Neuronal stem cell (in vitro differentiated cells): ENCODE measurements around the gene RPS2.

Source experiments
- DNase-seq: peaks from one replicate; pipeline ENCODE4 v3.0.0-alpha.2; 2013; ENCODE audit warnings: low spot score
- H2AFZ ChIP-seq: one replicate; pipeline ENCODE4 v1.6.1; 2013; ENCODE audit warnings: mild to moderate bottlenecking, low read length, inconsistent platforms
- H2AK5ac ChIP-seq: 2 replicates; pipeline ENCODE4 v1.6.1; 2013; ENCODE audit warnings: low read depth, mild to moderate bottlenecking, inconsistent platforms, low read length, moderate library complexity, mixed read lengths
- H2BK120ac ChIP-seq: 2 replicates; pipeline ENCODE4 v1.6.1; 2013; ENCODE audit warnings: low read depth, mild to moderate bottlenecking, inconsistent platforms, low read length, moderate library complexity, mixed read lengths
- H2BK12ac ChIP-seq: one replicate; pipeline ENCODE4 v1.6.1; 2013; ENCODE audit warnings: low read length, inconsistent platforms
- H2BK15ac ChIP-seq: 2 replicates; pipeline ENCODE4 v1.6.1; 2013; ENCODE audit warnings: mild to moderate bottlenecking, low read length, inconsistent platforms, mixed read lengths
- H2BK5ac ChIP-seq: one replicate; pipeline ENCODE4 v1.6.1; 2013; ENCODE audit warnings: inconsistent platforms, mild to moderate bottlenecking, low read length, moderate library complexity
- H3K14ac ChIP-seq: one replicate; pipeline ENCODE4 v1.6.1; 2013; ENCODE audit warnings: low read length, inconsistent platforms
- H3K18ac ChIP-seq: 2 replicates; pipeline ENCODE4 v1.6.1; 2013; ENCODE audit warnings: low read length, inconsistent platforms
- H3K23ac ChIP-seq: 2 replicates; pipeline ENCODE4 v1.6.1; 2013; ENCODE audit warnings: low read depth, mild to moderate bottlenecking, mixed read lengths, low read length, inconsistent platforms; ENCODE audit not compliant: poor library complexity
- H3K27ac ChIP-seq: replicated peaks from 3 replicates; pipeline ENCODE4 v1.5.1; 2013; ENCODE audit warnings: low read length, inconsistent platforms
- H3K27me3 ChIP-seq, 3 experiments: 2 replicates each; pipeline ENCODE4 v1.6.1; 2013; ENCODE audit warnings: low read length in 3 of 3, mild to moderate bottlenecking in 2 of 3, inconsistent platforms in 1 of 3, low read depth in 1 of 3, mixed read lengths in 1 of 3, moderate library complexity in 1 of 3; ENCODE audit not compliant: control insufficient read depth in 3 of 3, insufficient read depth in 3 of 3
- H3K36me3 ChIP-seq, 2 donors: replicated peaks in 1 of 2; 2 replicates each; pipeline ENCODE4 v1.6.1; 2013; ENCODE audit warnings: low read length in 2 of 2; ENCODE audit not compliant: control insufficient read depth in 2 of 2, insufficient read depth in 2 of 2
- H3K4ac ChIP-seq: 2 replicates; pipeline ENCODE4 v1.6.1; 2013; ENCODE audit warnings: inconsistent platforms, mild to moderate bottlenecking, low read length, moderate library complexity
- H3K4me1 ChIP-seq, 2 donors: 1 replicate in 1 of 2; 2 replicates in 1 of 2; pipeline ENCODE4 v1.6.1; 2013; ENCODE audit warnings: low read length in 2 of 2, low read depth in 1 of 2; ENCODE audit not compliant: control insufficient read depth in 2 of 2, insufficient read depth in 1 of 2
- H3K4me2 ChIP-seq: one replicate; pipeline ENCODE4 v1.6.1; 2013; ENCODE audit warnings: mild to moderate bottlenecking, low read length, inconsistent platforms; ENCODE audit not compliant: insufficient read depth, poor library complexity, severe bottlenecking
- H3K4me3 ChIP-seq, 2 donors: 2 replicates each; pipeline ENCODE4 v1.5.1; 2013; ENCODE audit warnings: low read length in 2 of 2, mild to moderate bottlenecking in 2 of 2, inconsistent platforms in 1 of 2, moderate library complexity in 1 of 2
- H3K79me1 ChIP-seq: one replicate; pipeline ENCODE4 v1.6.1; 2013; ENCODE audit warnings: low read depth, mild to moderate bottlenecking, inconsistent platforms, low read length, moderate library complexity
- H3K9ac ChIP-seq: one replicate; pipeline ENCODE4 v1.6.1; 2013; ENCODE audit warnings: mild to moderate bottlenecking, low read depth, low read length, inconsistent platforms; ENCODE audit not compliant: poor library complexity
- H3K9me3 ChIP-seq, 2 donors: replicated peaks in 1 of 2; 2 replicates each; pipeline versions ENCODE3 to v1.6.1; 2013; ENCODE audit warnings: low read length in 2 of 2, mild to moderate bottlenecking in 2 of 2, inconsistent platforms in 1 of 2, low read depth in 1 of 2, mixed read lengths in 1 of 2, moderate library complexity in 1 of 2; ENCODE audit not compliant: control insufficient read depth in 2 of 2, insufficient read depth in 1 of 2
- H4K8ac ChIP-seq: one replicate; pipeline ENCODE4 v1.6.1; 2013; ENCODE audit warnings: low read depth, mild to moderate bottlenecking, inconsistent platforms, low read length, moderate library complexity
- H4K91ac ChIP-seq: one replicate; pipeline ENCODE4 v1.6.1; 2013; ENCODE audit warnings: low read length, low read depth, mild to moderate bottlenecking, inconsistent platforms; ENCODE audit not compliant: poor library complexity
- WGBS, 2 donors: extraction: QIAGEN DNeasy Blood & Tissue Kit; methylation state at CpG; one replicate each; pipeline ENCODE4 v1.1.7; 2013; ENCODE audit warnings: missing lambda C conversion rate in 2 of 2, mixed read lengths in 1 of 2; ENCODE audit not compliant: insufficient read length in 2 of 2, insufficient replicate concordance in 1 of 2; ENCODE audit errors: extremely low coverage in 2 of 2; 5-methylcytosine and 5-hydroxymethylcytosine counted together

Gene RPS2

GRCh38 chr16:1991135-1991551 is 26.5 kb upstream of the RPS2 start:
- H2AK5ac ChIP-seq = peak overlapping the region; percentile 73

GRCh38 chr16:1990351-1991134 is 25.9 kb upstream of the RPS2 start:
- peak overlapping the region; percentile 50 for H3K9ac ChIP-seq
- H3K4me1 ChIP-seq = peaks cover 12 to 18% of the 10 kb centered on the region in 2 donors
- H2BK15ac ChIP-seq = peak overlapping the region; percentile 88
- peaks cover 18 to 37% (median 34%) of the 10 kb centered on the region in 3 experiments for H3K27me3 ChIP-seq
- H3K18ac ChIP-seq = peak overlapping the region; percentile 97
- peaks cover 18 to 23% of the 10 kb centered on the region in 2 donors for H3K36me3 ChIP-seq
- H3K4me2 ChIP-seq = peak overlapping the region; percentile 80
- no peak overlapping the region for H3K4ac ChIP-seq
- peak overlapping the region; percentile 88 for H2BK120ac ChIP-seq
- peak overlapping the region; percentile 87 for H2AFZ ChIP-seq
- peaks cover 4% of the 10 kb centered on the region for H3K79me1 ChIP-seq
- peak overlapping the region; percentile 41 to 78 for H3K4me3 ChIP-seq
- H3K14ac ChIP-seq = peak overlapping the region; percentile 76
- H4K8ac ChIP-seq = no peak overlapping the region
- H3K27ac ChIP-seq = no peak overlapping the region
- peak overlapping the region; percentile 98 for H2BK5ac ChIP-seq
- no peak for DNase-seq
- no CpG with 5 or more reads among the region's 50 CpGs for WGBS, 2 donors
- peak overlapping the region; percentile 96 for H3K23ac ChIP-seq
- H3K9me3 ChIP-seq = peaks cover 0 to 4% of the 10 kb centered on the region in 2 donors
- H2BK12ac ChIP-seq = peak overlapping the region; percentile 73
- no peak overlapping the region for H4K91ac ChIP-seq
- peak overlapping the region; percentile 94 for H2AK5ac ChIP-seq

More at GRCh38 chr16:1991135-1991551, 26.5 kb upstream of the RPS2 start:
- Histone ChIP-seq H3K9ac (peak overlapping the region; percentile 27), H3K36me3 (peaks cover 12 to 17% of the 10 kb centered on the region in 2 donors), H2AFZ (peak overlapping the region; percentile 87), H3K18ac (no peak overlapping the region), H2BK120ac (no peak overlapping the region), H3K79me1 (peaks cover 4% of the 10 kb centered on the region), H2BK15ac (no peak overlapping the region), H3K27ac (no peak overlapping the region), H3K14ac (no peak overlapping the region), H3K27me3 (peaks cover 18 to 37% (median 34%) of the 10 kb centered on the region in 3 experiments), H3K23ac (peak overlapping the region; percentile 96), H3K9me3 (peaks cover 0 to 4% of the 10 kb centered on the region in 2 donors), H3K4me1 (peaks cover 12 to 18% of the 10 kb centered on the region in 2 donors), H3K4me3 (peak overlapping the region; percentile 41 to 78), H4K8ac (no peak overlapping the region), H2BK5ac (peak overlapping the region; percentile 98), H3K4me2 (no peak overlapping the region), H4K91ac (no peak overlapping the region), H2BK12ac (no peak overlapping the region), H3K4ac (no peak overlapping the region)
- no peak for DNase-seq
- WGBS, 2 donors = no CpG with 5 or more reads among the region's 18 CpGs

- H3K14ac ChIP-seq = no peak overlapping the region
- H3K27me3 ChIP-seq = peaks cover 18 to 37% (median 34%) of the 10 kb centered on the region in 3 experiments
- DNase-seq = no peak
- H3K23ac ChIP-seq = no peak overlapping the region
- H2BK5ac ChIP-seq = no peak overlapping the region
- no peak overlapping the region for H3K27ac ChIP-seq
- H3K4ac ChIP-seq = no peak overlapping the region
- H2BK15ac ChIP-seq = peak overlapping the region; percentile 49
- peaks cover 21 to 24% of the 10 kb centered on the region in 2 donors for H3K36me3 ChIP-seq
- H4K8ac ChIP-seq = no peak overlapping the region
- no peak overlapping the region for H2BK12ac ChIP-seq
- peak overlapping the region; percentile 41 to 85 for H3K4me3 ChIP-seq
- peak overlapping the region; percentile 87 for H2AFZ ChIP-seq
- peaks cover 16 to 22% of the 10 kb centered on the region in 2 donors for H3K4me1 ChIP-seq
- no CpG with 5 or more reads among the region's 25 CpGs for WGBS, 2 donors
- peak overlapping the region; percentile 83 for H3K18ac ChIP-seq
- peaks cover 6% of the 10 kb centered on the region for H3K79me1 ChIP-seq
- no peak overlapping the region for H4K91ac ChIP-seq
- no peak overlapping the region for H2AK5ac ChIP-seq
- peak overlapping the region; percentile 86 for H3K4me2 ChIP-seq
- peak overlapping the region; percentile 70 for H3K9ac ChIP-seq
- H2BK120ac ChIP-seq = no peak overlapping the region
- peaks cover 0 to 4% of the 10 kb centered on the region in 2 donors for H3K9me3 ChIP-seq
Measured at GRCh38 chr16:1990101-1990350, 25.4 kb upstream of the RPS2 start.
